ENCODE results near the gene MARK2. TPM values are rescaled to one million over a fixed set of nuclear protein-coding genes. Genes with fewer than 3 reads are reported as not detected.

Gene MARK2
- polyA plus RNA-seq, 1 of the 3 experiments (the other 2 are of a cell fraction), result 18.8 TPM

DNA sequence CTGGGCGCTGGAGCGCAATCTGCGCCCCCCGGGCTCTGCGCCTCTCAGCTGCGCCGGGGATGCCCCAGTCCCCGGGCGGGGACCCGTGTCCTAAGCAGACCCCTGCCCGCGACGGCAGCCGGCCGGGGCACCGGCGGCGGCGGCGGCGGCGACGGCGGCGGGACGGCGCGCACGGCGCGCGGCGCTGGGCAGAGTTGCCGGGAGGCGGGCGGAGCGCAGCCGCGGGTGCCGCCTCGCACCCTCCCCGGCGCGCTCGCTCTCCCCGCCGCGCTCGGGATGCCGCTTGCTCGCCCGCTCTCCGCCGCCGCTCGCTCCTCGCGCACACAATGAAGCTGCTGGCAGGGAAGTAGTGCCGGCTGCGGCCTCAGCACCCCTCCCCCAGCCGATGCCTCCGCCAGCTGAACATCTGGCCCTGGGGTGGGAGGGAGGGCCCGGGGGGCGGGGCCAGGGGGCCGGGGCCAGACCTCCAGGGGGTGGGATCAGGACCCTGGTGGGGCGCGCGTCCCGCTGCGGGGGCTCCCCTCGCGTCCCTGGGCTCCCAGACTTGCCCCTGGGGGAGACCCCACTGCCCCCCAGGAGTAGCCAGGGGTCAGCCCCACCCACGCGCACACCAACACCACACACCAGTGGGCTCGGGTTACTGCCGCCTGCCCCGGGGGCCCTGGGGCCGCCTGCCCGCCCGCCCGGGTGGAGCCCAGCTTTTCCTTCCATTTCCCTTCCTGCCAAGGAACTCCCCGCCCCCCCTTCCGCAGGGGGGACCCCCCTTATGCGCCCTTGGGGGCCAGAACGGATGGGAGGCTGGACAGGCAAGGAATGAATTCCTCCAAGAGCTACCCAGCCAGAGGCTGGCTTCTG is 78.2 kb downstream of the MARK2 start, which contains the start of gene RCOR2:
RCOR2 (minus strand) TSS at position 328 of the 855 bp plus-strand sequence. CDS start 708 bp downstream, outside the sequence.
- H4K20me1 ChIP-seq (ENCODE audit: insufficient read depth), result no peaks in the 10 kb centered on the region
- 0% methylated on average over 5 of the region's 85 CpGs for WGBS (ENCODE audit: low lambda C conversion rate)
- peak; percentile 98 for DNase-seq
- H3K4me1 ChIP-seq (ENCODE audit: control insufficient read depth in 1 of 2, insufficient read depth in 2 of 2, low read depth in 1 of 2, low read length in 1 of 2), result peaks cover 4 to 44% of the 10 kb centered on the region in 2 experiments; a peak in 3 of 4 replicates
- H3K36me3 ChIP-seq (replicated peaks in 1 of 2; ENCODE audit: control insufficient read depth in 1 of 2, insufficient read depth in 2 of 2, low read length in 1 of 2), result peaks cover 0 to 5% of the 10 kb centered on the region in 2 experiments
- H3K4me3 ChIP-seq (ENCODE audit: low read depth in 2 of 2, low read length in 1 of 2), result peak within 1 kb of the TSS; percentile 58 to 64
- H3K27me3 ChIP-seq (ENCODE audit: insufficient read depth), result no peaks in the 10 kb centered on the region
- H3K4me2 ChIP-seq, result peak within 1 kb of the TSS; percentile 84
- POLR2A ChIA-PET, result interaction anchor here (0.6 to 2.2 kb wide), 20 partner anchors 8 to 1076 kb away, joined by 3 to 14 read pairs (median 4); partner anchors contain the start of genes MARK2 and NAA40
- no peaks in the 10 kb centered on the region for H3F3A ChIP-seq (replicated peaks; ENCODE audit: insufficient read depth)
- H3K79me2 ChIP-seq (ENCODE audit: insufficient read depth), result no peaks in the 10 kb centered on the region
- H3K9ac ChIP-seq, result no peak within 1 kb of the TSS
- CTCF ChIA-PET, result interaction anchor here (0.8 to 6.7 kb wide), 16 partner anchors 8 to 231 kb away, joined by 3 to 113 read pairs (median 4); partner anchors contain the start of genes MARK2 and NAA40
- peak within 1 kb of the TSS in 1 of 2 experiments; percentile 98; a peak in 2 of 4 replicates for H3K27ac ChIP-seq (ENCODE audit: low read depth in 2 of 2, low read length in 1 of 2)
- no peaks in the 10 kb centered on the region for H3K9me2 ChIP-seq
- no peaks in the 10 kb centered on the region for H3K9me3 ChIP-seq
- 0 out of 2 replicates have a peak within 1 kb of the TSS, but pooled peaks have one; percentile 31 for H2AFZ ChIP-seq (ENCODE audit: low read depth)
- TF ChIP-seq POLR2AphosphoS5 (IDR thresholded peaks at IDR 0.05; ENCODE audit: low read depth, low read length) (0 out of 2 replicates have a peak, but pooled peaks have one; percentile 16), FOXM1 (IDR thresholded peaks at IDR 0.05; ENCODE audit: low read depth) (no peak), SMC3 (IDR thresholded peaks at IDR 0.05; ENCODE audit: low read depth, low read length) (no peak), GABPA (IDR thresholded peaks at IDR 0.05; ENCODE audit: low read depth) (no peak), NRF1 (IDR thresholded peaks at IDR 0.05; ENCODE audit: low read depth, low read length) (peak; percentile 20; the same call in 1 of the 2 replicates), EZH2phosphoT487 (IDR thresholded peaks at IDR 0.05; ENCODE audit: borderline replicate concordance, low read depth) (no peak), JUND (IDR thresholded peaks at IDR 0.05) (no peak), GATA2 (CRISPR knock-in tag; IDR thresholded peaks at IDR 0.05) (no peak), FOSL2 (IDR thresholded peaks at IDR 0.05; ENCODE audit: borderline replicate concordance, low read depth) (no peak), RXRA (IDR thresholded peaks at IDR 0.05; ENCODE audit: borderline replicate concordance, low read depth) (no peak), ELF1 (IDR thresholded peaks at IDR 0.05) (no peak), MXI1 (IDR thresholded peaks at IDR 0.05; ENCODE audit: low read depth, low read length) (no peak), SIN3A (IDR thresholded peaks at IDR 0.05; ENCODE audit: borderline replicate concordance, low read depth, low read length) (0 out of 2 replicates have a peak, but pooled peaks have one; percentile 13), FOXJ3 (CRISPR knock-in tag; IDR thresholded peaks at IDR 0.05) (no peak), MEF2A (IDR thresholded peaks at IDR 0.05; ENCODE audit: borderline replicate concordance, low read depth) (no peak), RAD21 (IDR thresholded peaks at IDR 0.05; ENCODE audit: low read length) (no peak), TAF1 (IDR thresholded peaks at IDR 0.05; ENCODE audit: borderline replicate concordance, low read depth, low read length) (peak; percentile 57; the same call in 1 of the 2 replicates), TEAD4 (IDR thresholded peaks at IDR 0.05; ENCODE audit: borderline replicate concordance, insufficient read depth) (no peak), RFX5 (IDR thresholded peaks at IDR 0.05; ENCODE audit: low read length) (no peak), TCF12 (IDR thresholded peaks at IDR 0.05) (peak; percentile 50; the same call in 1 of the 2 replicates), NFIC (IDR thresholded peaks at IDR 0.05; ENCODE audit: borderline replicate concordance) (no peak)
- TF ChIP-seq, protein P1, sequence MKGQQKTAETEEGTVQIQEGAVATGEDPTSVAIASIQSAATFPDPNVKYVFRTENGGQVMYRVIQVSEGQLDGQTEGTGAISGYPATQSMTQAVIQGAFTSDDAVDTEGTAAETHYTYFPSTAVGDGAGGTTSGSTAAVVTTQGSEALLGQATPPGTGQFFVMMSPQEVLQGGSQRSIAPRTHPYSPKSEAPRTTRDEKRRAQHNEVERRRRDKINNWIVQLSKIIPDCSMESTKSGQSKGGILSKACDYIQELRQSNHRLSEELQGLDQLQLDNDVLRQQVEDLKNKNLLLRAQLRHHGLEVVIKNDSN (IDR thresholded peaks at IDR 0.05; ENCODE audit: borderline replicate concordance, low read depth), result no peak
- TF ChIP-seq, protein P2, sequence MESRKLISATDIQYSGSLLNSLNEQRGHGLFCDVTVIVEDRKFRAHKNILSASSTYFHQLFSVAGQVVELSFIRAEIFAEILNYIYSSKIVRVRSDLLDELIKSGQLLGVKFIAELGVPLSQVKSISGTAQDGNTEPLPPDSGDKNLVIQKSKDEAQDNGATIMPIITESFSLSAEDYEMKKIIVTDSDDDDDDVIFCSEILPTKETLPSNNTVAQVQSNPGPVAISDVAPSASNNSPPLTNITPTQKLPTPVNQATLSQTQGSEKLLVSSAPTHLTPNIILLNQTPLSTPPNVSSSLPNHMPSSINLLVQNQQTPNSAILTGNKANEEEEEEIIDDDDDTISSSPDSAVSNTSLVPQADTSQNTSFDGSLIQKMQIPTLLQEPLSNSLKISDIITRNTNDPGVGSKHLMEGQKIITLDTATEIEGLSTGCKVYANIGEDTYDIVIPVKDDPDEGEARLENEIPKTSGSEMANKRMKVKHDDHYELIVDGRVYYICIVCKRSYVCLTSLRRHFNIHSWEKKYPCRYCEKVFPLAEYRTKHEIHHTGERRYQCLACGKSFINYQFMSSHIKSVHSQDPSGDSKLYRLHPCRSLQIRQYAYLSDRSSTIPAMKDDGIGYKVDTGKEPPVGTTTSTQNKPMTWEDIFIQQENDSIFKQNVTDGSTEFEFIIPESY (IDR thresholded peaks at IDR 0.05; ENCODE audit: borderline replicate concordance, low read depth), result no peak
- TF ChIP-seq, protein P3, sequence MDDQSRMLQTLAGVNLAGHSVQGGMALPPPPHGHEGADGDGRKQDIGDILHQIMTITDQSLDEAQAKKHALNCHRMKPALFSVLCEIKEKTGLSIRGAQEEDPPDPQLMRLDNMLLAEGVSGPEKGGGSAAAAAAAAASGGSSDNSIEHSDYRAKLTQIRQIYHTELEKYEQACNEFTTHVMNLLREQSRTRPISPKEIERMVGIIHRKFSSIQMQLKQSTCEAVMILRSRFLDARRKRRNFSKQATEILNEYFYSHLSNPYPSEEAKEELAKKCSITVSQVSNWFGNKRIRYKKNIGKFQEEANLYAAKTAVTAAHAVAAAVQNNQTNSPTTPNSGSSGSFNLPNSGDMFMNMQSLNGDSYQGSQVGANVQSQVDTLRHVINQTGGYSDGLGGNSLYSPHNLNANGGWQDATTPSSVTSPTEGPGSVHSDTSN (IDR thresholded peaks at IDR 0.05), result 0 out of 2 replicates have a peak, but pooled peaks have one; percentile 46
- TF ChIP-seq, protein P4, sequence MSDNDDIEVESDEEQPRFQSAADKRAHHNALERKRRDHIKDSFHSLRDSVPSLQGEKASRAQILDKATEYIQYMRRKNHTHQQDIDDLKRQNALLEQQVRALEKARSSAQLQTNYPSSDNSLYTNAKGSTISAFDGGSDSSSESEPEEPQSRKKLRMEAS (IDR thresholded peaks at IDR 0.05; ENCODE audit: low read depth), result peak; percentile 83
- TF ChIP-seq, protein P5, sequence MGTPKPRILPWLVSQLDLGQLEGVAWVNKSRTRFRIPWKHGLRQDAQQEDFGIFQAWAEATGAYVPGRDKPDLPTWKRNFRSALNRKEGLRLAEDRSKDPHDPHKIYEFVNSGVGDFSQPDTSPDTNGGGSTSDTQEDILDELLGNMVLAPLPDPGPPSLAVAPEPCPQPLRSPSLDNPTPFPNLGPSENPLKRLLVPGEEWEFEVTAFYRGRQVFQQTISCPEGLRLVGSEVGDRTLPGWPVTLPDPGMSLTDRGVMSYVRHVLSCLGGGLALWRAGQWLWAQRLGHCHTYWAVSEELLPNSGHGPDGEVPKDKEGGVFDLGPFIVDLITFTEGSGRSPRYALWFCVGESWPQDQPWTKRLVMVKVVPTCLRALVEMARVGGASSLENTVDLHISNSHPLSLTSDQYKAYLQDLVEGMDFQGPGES (IDR thresholded peaks at IDR 0.05; ENCODE audit: low read depth, low read length), result no peak
- TF ChIP-seq, protein P6, sequence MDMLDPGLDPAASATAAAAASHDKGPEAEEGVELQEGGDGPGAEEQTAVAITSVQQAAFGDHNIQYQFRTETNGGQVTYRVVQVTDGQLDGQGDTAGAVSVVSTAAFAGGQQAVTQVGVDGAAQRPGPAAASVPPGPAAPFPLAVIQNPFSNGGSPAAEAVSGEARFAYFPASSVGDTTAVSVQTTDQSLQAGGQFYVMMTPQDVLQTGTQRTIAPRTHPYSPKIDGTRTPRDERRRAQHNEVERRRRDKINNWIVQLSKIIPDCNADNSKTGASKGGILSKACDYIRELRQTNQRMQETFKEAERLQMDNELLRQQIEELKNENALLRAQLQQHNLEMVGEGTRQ (IDR thresholded peaks at IDR 0.05; ENCODE audit: borderline replicate concordance, low read depth, low read length), result no peak

Data from SK-N-SH (cell line).